Trophoblast cell (in vitro differentiated cells and primary cell): Measurements from ENCODE around the gene TDRD3.

Source experiments
- DNase-seq, 2 donors: peaks; one replicate each; pipeline ENCODE4 v3.0.0-alpha.2; 2016
- H2AFZ ChIP-seq: 2 replicates; pipeline ENCODE4 v1.6.1; 2013; ENCODE audit warnings: low read length, moderate library complexity, mild to moderate bottlenecking; ENCODE audit not compliant: insufficient read depth, poor library complexity
- H2AK5ac ChIP-seq: 2 replicates; pipeline ENCODE4 v1.6.1; 2013; ENCODE audit warnings: mild to moderate bottlenecking, low read length
- H2BK120ac ChIP-seq: 2 replicates; pipeline ENCODE4 v1.6.1; 2013; ENCODE audit warnings: low read length, mild to moderate bottlenecking, moderate library complexity; ENCODE audit not compliant: insufficient read depth, poor library complexity
- H2BK12ac ChIP-seq: 2 replicates; pipeline ENCODE4 v1.6.1; 2013; ENCODE audit warnings: mild to moderate bottlenecking, low read length, moderate library complexity
- H2BK5ac ChIP-seq: 2 replicates; pipeline ENCODE4 v1.6.1; 2013; ENCODE audit warnings: low read length, low read depth, moderate library complexity, mild to moderate bottlenecking; ENCODE audit not compliant: poor library complexity
- H3K14ac ChIP-seq: 2 replicates; pipeline ENCODE4 v1.6.1; 2013; ENCODE audit warnings: mild to moderate bottlenecking, low read length
- H3K18ac ChIP-seq: 2 replicates; pipeline ENCODE4 v1.6.1; 2013; ENCODE audit warnings: mild to moderate bottlenecking, low read length
- H3K23ac ChIP-seq: 2 replicates; pipeline ENCODE4 v1.6.1; 2013; ENCODE audit warnings: low read length
- H3K27ac ChIP-seq: 2 replicates; pipeline ENCODE4 v1.5.1; 2013; ENCODE audit warnings: low read depth, mild to moderate bottlenecking, inconsistent platforms, low read length, moderate library complexity
- H3K27me3 ChIP-seq: 2 replicates; pipeline ENCODE4 v1.6.1; 2013; ENCODE audit warnings: inconsistent platforms, mild to moderate bottlenecking, low read length, moderate library complexity; ENCODE audit not compliant: insufficient read depth
- H3K36me3 ChIP-seq, 2 experiments: 1 replicate in 1 of 2; 2 replicates in 1 of 2; pipeline ENCODE4 v1.6.1; 2013; ENCODE audit warnings: low read length in 2 of 2, mild to moderate bottlenecking in 2 of 2, moderate library complexity in 1 of 2; ENCODE audit not compliant: insufficient read depth in 2 of 2, control insufficient read depth in 1 of 2
- H3K4ac ChIP-seq: 2 replicates; pipeline ENCODE4 v1.6.1; 2013; ENCODE audit warnings: low read depth, mild to moderate bottlenecking, low read length, moderate library complexity
- H3K4me1 ChIP-seq, 2 experiments: 1 replicate in 1 of 2; 2 replicates in 1 of 2; pipeline ENCODE4 v1.6.1; 2013; ENCODE audit warnings: low read length in 2 of 2, mild to moderate bottlenecking in 2 of 2, moderate library complexity in 1 of 2; ENCODE audit not compliant: insufficient read depth in 2 of 2, control insufficient read depth in 1 of 2
- H3K4me2 ChIP-seq: 2 replicates; pipeline ENCODE4 v1.6.1; 2013; ENCODE audit warnings: inconsistent platforms, mild to moderate bottlenecking, low read length, moderate library complexity
- H3K4me3 ChIP-seq: 2 replicates; pipeline ENCODE4 v1.5.1; 2013; ENCODE audit warnings: mild to moderate bottlenecking, low read depth, low read length, inconsistent platforms
- H3K79me1 ChIP-seq: one replicate; pipeline ENCODE4 v1.6.1; 2013; ENCODE audit warnings: low read length
- H3K79me2 ChIP-seq: 2 replicates; pipeline ENCODE4 v1.6.1; 2013; ENCODE audit warnings: low read length, mild to moderate bottlenecking; ENCODE audit not compliant: control insufficient read depth, insufficient read depth, poor library complexity
- H3K9ac ChIP-seq: 2 replicates; pipeline ENCODE4 v1.6.1; 2013; ENCODE audit warnings: mild to moderate bottlenecking, low read length
- H3K9me3 ChIP-seq: 2 replicates; pipeline ENCODE4 v1.6.1; 2013; ENCODE audit warnings: low read depth, mild to moderate bottlenecking, control low read depth, inconsistent platforms, low read length; ENCODE audit not compliant: insufficient read depth
- H4K12ac ChIP-seq: 2 replicates; pipeline ENCODE4 v1.6.1; 2013; ENCODE audit warnings: low read depth, mild to moderate bottlenecking, low read length, moderate library complexity
- H4K8ac ChIP-seq: 2 replicates; pipeline ENCODE4 v1.6.1; 2013; ENCODE audit warnings: low read depth, mild to moderate bottlenecking, low read length, moderate library complexity
- H4K91ac ChIP-seq: one replicate; pipeline ENCODE4 v1.6.1; 2013; ENCODE audit warnings: low read depth, mild to moderate bottlenecking, low read length, moderate library complexity
- WGBS: extraction: QIAGEN DNeasy Blood & Tissue Kit; methylation state at CpG from one replicate; pipeline ENCODE4 v1.1.7; 2013; ENCODE audit warnings: missing lambda C conversion rate; ENCODE audit not compliant: insufficient read length, insufficient coverage; ENCODE audit errors: extremely low coverage; 5-methylcytosine and 5-hydroxymethylcytosine counted together

Gene TDRD3

GRCh38 chr13:60520902-60521569 lies 124.0 kb downstream of the TDRD3 start:
- Histone ChIP-seq H4K12ac (no peak overlapping the region), H3K23ac (no peak overlapping the region)
- no CpG with 5 or more reads among the region's 4 CpGs for WGBS

GRCh38 chr13:60538566-60538965 lies 141.5 kb downstream of the TDRD3 start:
- DNase-seq = no peak
- Histone ChIP-seq H4K12ac (no peak overlapping the region), H2BK120ac (no peak overlapping the region), H3K18ac (no peak overlapping the region), H3K4me3 (no peak overlapping the region), H4K91ac (no peak overlapping the region), H3K79me1 (no peaks in the 10 kb centered on the region), H2AK5ac (no peak overlapping the region), H3K9me3 (no peaks in the 10 kb centered on the region), H3K14ac (no peak overlapping the region), H3K36me3 (no peaks in the 10 kb centered on the region), H3K27me3 (no peaks in the 10 kb centered on the region), H4K8ac (no peak overlapping the region), H3K23ac (no peak overlapping the region), H3K9ac (no peak overlapping the region), H2BK5ac (no peak overlapping the region), H2BK12ac (no peak overlapping the region), H3K4ac (no peak overlapping the region), H3K4me1 (no peaks in the 10 kb centered on the region), H3K27ac (no peak overlapping the region), H3K4me2 (no peak overlapping the region), H2AFZ (no peak overlapping the region), H3K79me2 (no peaks in the 10 kb centered on the region)
- WGBS = no CpG with 5 or more reads among the region's 1 CpG

More at GRCh38 chr13:60520902-60521569, 124.0 kb downstream of the TDRD3 start:
- H3K27me3 ChIP-seq = no peaks in the 10 kb centered on the region
- no peak overlapping the region for H4K8ac ChIP-seq
- H3K18ac ChIP-seq = no peak overlapping the region
- H3K4me3 ChIP-seq = no peak overlapping the region
- no peak overlapping the region for H2AK5ac ChIP-seq
- no peaks in the 10 kb centered on the region for H3K79me2 ChIP-seq
- H3K4me1 ChIP-seq = no peaks in the 10 kb centered on the region
- H3K14ac ChIP-seq = no peak overlapping the region
- H3K27ac ChIP-seq = no peak overlapping the region
- no peak overlapping the region for H2BK120ac ChIP-seq
- no peak overlapping the region for H3K4me2 ChIP-seq
- no peak overlapping the region for H4K91ac ChIP-seq
- H3K9ac ChIP-seq = no peak overlapping the region
- H3K79me1 ChIP-seq = no peaks in the 10 kb centered on the region
- no peak for DNase-seq
- H3K36me3 ChIP-seq = peaks cover 0 to 2% of the 10 kb centered on the region in 2 experiments
- H3K4ac ChIP-seq = no peak overlapping the region
- no peak overlapping the region for H2AFZ ChIP-seq
- no peaks in the 10 kb centered on the region for H3K9me3 ChIP-seq
- no peak overlapping the region for H2BK12ac ChIP-seq
- H2BK5ac ChIP-seq = no peak overlapping the region

DNA sequence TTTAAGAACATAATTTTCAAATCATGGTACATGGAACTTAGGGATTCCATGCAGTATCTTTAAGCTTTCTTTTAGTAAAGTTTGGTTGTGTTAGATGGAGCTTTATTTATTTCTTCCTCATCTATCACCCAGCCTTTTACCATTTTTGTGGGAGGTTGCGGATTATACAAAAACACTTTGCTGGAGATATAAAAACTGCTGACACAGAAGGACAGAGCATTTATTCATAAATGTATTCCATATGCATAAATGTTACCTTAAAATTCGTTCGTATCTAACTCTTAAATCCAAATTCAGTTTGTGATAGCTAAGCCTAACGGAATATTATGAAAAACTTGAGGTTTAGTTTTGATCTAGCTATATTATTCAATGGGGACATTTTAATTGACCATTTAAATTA lies 143.3 kb downstream of the TDRD3 start:
- no peak overlapping the region for H3K4me2 ChIP-seq
- H3K4me1 ChIP-seq = no peaks in the 10 kb centered on the region
- DNase-seq = no peak
- H3K14ac ChIP-seq = no peak overlapping the region
- H4K8ac ChIP-seq = no peak overlapping the region
- H2AFZ ChIP-seq = no peak overlapping the region
- H3K4me3 ChIP-seq = no peak overlapping the region
- H2BK5ac ChIP-seq = no peak overlapping the region
- no peak overlapping the region for H4K91ac ChIP-seq
- no CpG with 5 or more reads among the region's 4 CpGs for WGBS
- no peak overlapping the region for H3K27ac ChIP-seq
- H3K79me1 ChIP-seq = no peaks in the 10 kb centered on the region
- H4K12ac ChIP-seq = no peak overlapping the region
- H3K9me3 ChIP-seq = no peaks in the 10 kb centered on the region
- H3K36me3 ChIP-seq = no peaks in the 10 kb centered on the region
- H3K23ac ChIP-seq = no peak overlapping the region
- H2BK12ac ChIP-seq = no peak overlapping the region
- H3K9ac ChIP-seq = no peak overlapping the region
- no peak overlapping the region for H3K18ac ChIP-seq
- H3K4ac ChIP-seq = no peak overlapping the region
- H2BK120ac ChIP-seq = no peak overlapping the region
- H3K27me3 ChIP-seq = no peaks in the 10 kb centered on the region
- H3K79me2 ChIP-seq = no peaks in the 10 kb centered on the region
- no peak overlapping the region for H2AK5ac ChIP-seq

GRCh38 chr13:60562096-60562780 lies 165.2 kb downstream of the TDRD3 start:
- no peaks in the 10 kb centered on the region for H3K4me1 ChIP-seq
- no peak overlapping the region for H3K14ac ChIP-seq
- H3K79me1 ChIP-seq = no peaks in the 10 kb centered on the region
- no peaks in the 10 kb centered on the region for H3K27me3 ChIP-seq
- no peak overlapping the region for H2AK5ac ChIP-seq
- H3K9ac ChIP-seq = no peak overlapping the region
- H3K4me3 ChIP-seq = no peak overlapping the region
- H4K12ac ChIP-seq = no peak overlapping the region
- DNase-seq = peak; percentile 22 to 71
- no peak overlapping the region for H3K18ac ChIP-seq
- no peaks in the 10 kb centered on the region for H3K9me3 ChIP-seq
- no peak overlapping the region for H3K27ac ChIP-seq
- no peak overlapping the region for H2BK12ac ChIP-seq
- no peak overlapping the region for H3K23ac ChIP-seq
- no peaks in the 10 kb centered on the region for H3K36me3 ChIP-seq
- no peak overlapping the region for H4K91ac ChIP-seq
- no peak overlapping the region for H4K8ac ChIP-seq
- no peak overlapping the region for H2BK120ac ChIP-seq
- H3K4me2 ChIP-seq = no peak overlapping the region
- no peak overlapping the region for H2BK5ac ChIP-seq
- no peak overlapping the region for H2AFZ ChIP-seq
- no CpG with 5 or more reads among the region's 5 CpGs for WGBS
- H3K79me2 ChIP-seq = no peaks in the 10 kb centered on the region
- no peak overlapping the region for H3K4ac ChIP-seq
